GM12874 (cell line): ENCODE results near the gene GIMAP7.

ENCODE experiments used
- TF ChIP-seq, protein P1 (sequence below): IDR thresholded peaks from 2 replicates; pipeline ENCODE4 v1.5.1; 2011; ENCODE audit warnings: low read depth, mild to moderate bottlenecking, control low read depth, low read length, moderate library complexity; ENCODE audit not compliant: insufficient read depth

GIMAP7 gene

DNA sequence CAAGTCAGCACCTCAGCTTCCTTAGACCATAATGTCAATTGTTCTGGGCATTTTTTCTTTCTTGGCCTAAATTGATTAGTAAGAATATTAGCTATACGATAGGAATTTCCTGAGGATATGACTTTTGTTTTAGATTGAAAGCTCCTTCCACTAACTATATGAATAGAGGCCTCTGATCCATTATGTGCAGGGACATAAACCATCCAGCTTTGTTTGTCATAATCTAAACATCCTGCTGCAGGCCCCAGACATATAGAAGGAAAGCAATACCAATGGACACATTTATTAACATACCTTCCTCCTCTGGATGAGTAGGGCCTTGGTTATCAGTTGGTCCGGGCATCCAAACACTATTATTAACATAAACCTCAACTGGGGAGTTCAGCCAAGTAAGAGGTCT lies 48.2 kb downstream of the GIMAP7 start:
- TF ChIP-seq, protein P1, sequence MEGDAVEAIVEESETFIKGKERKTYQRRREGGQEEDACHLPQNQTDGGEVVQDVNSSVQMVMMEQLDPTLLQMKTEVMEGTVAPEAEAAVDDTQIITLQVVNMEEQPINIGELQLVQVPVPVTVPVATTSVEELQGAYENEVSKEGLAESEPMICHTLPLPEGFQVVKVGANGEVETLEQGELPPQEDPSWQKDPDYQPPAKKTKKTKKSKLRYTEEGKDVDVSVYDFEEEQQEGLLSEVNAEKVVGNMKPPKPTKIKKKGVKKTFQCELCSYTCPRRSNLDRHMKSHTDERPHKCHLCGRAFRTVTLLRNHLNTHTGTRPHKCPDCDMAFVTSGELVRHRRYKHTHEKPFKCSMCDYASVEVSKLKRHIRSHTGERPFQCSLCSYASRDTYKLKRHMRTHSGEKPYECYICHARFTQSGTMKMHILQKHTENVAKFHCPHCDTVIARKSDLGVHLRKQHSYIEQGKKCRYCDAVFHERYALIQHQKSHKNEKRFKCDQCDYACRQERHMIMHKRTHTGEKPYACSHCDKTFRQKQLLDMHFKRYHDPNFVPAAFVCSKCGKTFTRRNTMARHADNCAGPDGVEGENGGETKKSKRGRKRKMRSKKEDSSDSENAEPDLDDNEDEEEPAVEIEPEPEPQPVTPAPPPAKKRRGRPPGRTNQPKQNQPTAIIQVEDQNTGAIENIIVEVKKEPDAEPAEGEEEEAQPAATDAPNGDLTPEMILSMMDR: no peak

DNA sequence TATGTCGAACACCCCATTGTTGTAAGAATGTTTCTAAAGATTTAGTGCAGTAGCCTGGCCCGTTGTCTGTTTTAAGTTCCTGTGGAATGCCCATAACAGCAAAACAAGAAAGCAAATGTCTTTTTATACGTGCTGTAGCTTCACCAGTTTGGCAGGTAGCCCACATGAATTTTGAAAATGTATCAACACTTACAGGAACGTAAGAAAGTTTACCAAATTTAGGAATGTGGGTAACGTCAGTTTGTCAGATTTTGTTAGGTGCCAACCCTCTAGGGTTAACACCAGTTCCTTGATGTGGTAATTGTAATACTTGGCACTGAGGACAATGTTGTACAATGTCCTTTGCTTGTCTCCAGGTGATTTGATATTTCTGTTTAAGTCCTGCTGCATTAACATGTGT lies 49.3 kb downstream of the GIMAP7 start:
- TF ChIP-seq, protein P1: no peak

DNA sequence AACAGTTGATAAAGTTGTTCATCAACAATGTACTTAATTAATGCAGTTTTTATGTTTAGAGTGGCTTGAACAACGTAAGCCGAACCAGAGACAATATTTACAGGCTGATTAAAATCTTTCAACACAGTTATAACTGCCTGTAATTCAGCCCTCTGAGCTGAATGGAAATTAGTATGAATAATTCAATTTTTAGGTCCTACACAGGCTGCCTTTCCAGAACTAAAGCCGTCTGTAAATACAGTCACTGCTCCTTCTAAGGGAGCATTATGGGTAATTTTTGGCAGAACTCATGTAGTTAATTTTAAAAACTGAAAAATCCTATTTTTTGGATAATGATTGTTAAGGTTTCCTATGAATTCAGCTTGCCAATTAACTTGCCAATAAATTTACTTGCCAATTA lies 49.9 kb downstream of the GIMAP7 start:
- TF ChIP-seq, protein P1: no peak

DNA sequence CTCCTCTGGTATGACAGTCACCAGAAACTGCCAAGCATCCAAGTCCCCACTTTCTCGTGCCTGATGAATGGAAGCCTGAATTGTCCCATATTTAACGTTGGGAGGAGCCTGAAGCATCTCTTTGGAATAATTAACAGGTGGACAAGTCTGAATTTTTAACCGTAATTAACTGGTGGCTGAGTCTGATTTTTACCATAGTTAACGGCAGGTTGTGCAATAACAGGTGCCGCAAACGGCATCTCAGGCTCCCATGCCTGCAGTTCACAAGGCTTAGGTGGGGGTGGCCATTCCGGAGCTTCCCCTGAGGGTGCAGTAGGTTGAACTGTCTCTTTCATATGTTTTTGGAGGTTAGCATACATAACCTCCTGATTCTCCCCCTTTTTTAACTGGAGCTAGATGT lies 50.6 kb downstream of the GIMAP7 start:
- TF ChIP-seq, protein P1: no peak

DNA sequence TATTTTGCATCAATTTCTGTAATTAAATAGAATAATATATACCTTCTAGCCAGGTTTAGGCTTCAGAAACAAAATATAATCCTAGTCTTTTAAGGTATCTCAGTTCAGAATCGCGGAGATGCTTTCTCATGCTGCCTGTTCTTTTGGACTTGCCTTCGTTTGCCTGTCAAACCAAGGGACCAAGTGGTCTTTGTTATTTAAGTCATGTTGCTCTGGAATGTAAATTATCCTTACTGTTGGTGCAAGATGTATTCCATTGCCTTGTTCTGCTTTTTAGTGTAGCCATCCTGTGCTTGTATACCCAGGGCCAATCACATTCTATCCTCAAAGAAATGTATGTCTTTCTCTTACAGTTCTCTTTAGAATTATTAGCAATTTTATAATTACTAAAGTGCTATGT lies 51.5 kb downstream of the GIMAP7 start:
- TF ChIP-seq, protein P1: no peak

DNA sequence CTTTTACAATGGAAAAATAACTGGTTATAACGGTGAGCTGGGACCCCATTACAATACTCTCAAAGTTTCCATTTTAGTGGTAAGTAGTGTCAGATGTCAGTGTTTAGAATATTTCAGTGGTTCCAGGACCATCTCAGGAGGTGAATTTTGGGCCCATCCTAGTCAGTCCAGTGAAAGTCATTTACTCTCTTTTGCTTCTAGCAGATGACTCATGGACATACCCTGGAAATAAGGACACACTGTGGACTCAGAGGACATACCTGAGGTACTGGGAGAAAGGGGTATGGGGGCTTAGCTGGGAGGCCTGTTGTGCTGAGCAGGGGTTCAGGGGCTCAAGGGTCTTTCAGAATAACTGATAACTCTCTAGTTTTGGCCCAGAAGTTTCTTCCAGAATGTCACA lies 51.9 kb downstream of the GIMAP7 start:
- TF ChIP-seq, protein P1: no peak

DNA sequence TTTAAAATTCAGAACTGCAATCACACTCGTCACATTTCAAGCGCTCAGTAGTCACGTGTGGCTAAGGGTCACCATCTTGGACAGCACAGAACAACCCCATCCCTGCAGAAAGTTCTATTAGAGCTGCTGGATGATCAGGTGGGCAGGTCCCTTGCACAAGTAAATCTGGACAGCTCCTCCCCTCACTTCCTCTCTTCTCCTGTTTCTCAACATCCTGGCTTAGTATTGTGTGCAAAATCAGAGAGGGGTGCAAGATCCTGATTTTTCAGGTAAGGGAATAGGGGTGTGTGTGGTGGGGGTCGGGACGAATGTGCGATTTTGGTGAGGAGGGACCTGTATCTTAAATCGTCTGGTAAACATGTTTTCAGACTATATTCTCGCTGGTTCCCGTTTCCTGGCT lies 52.5 kb downstream of the GIMAP7 start, which contains the start of gene GIMAP4:
TSS of gene GIMAP4 (plus strand) at position 222 of the 400 bp plus-strand sequence. CDS start 2,512 bp downstream, outside the sequence.
- TF ChIP-seq, protein P1: no peak
